Measurements from ENCODE around the gene DGKI. TPM values are rescaled to one million over a fixed set of nuclear protein-coding genes. Genes with fewer than 3 reads are reported as not detected.

DGKI gene
- total RNA-seq, 4 donors from 2014 or later, result 0.98 to 7.3 (median 2.7) TPM

- TF ChIP-seq CTCF (IDR thresholded peaks at IDR 0.05; ENCODE audit: low read depth), result no peak
These were observed 245.1 kb downstream of the DGKI start for GRCh38 chr7:137601642-137602041.

GRCh38 chr7:137597856-137598255 lies 248.9 kb downstream of the DGKI start:
- no peak for TF ChIP-seq CTCF (IDR thresholded peaks at IDR 0.05; ENCODE audit: low read depth)

GRCh38 chr7:137593115-137593711 lies 253.6 kb downstream of the DGKI start:
- no peak for TF ChIP-seq CTCF (IDR thresholded peaks at IDR 0.05; ENCODE audit: low read depth)

GRCh38 chr7:137592232-137592896 lies 254.4 kb downstream of the DGKI start:
- no peak for TF ChIP-seq CTCF (IDR thresholded peaks at IDR 0.05; ENCODE audit: low read depth)

- no peak for TF ChIP-seq CTCF (IDR thresholded peaks at IDR 0.05; ENCODE audit: low read depth)
These were observed 255.3 kb downstream of the DGKI start for GRCh38 chr7:137591421-137591837.

- TF ChIP-seq CTCF (IDR thresholded peaks at IDR 0.05; ENCODE audit: low read depth), result no peak
These were observed 255.9 kb downstream of the DGKI start for GRCh38 chr7:137590756-137591305.

GRCh38 chr7:137590071-137590755 lies 256.6 kb downstream of the DGKI start:
- no peak for TF ChIP-seq CTCF (IDR thresholded peaks at IDR 0.05; ENCODE audit: low read depth)

Measured in subcutaneous adipose tissue (tissue), 4 donors.